Endothelial cell of umbilical vein (primary cell): ENCODE data around the gene TAF7. TPM values are rescaled to one million over a fixed set of nuclear protein-coding genes. Genes with fewer than 3 reads are reported as not detected.

Experiments used
- BruUV-seq: library from RNA; stranded (reverse); fragments of 400-500 nt; replicated peaks from 2 replicates; lab custom pipeline; 2021; lab: Mats Ljungman, UMichigan
- CTCF ChIA-PET: fragments of 300-600, 350-600 bp; sonication (Branson Sonifier 250); formaldehyde crosslinking; loops from one replicate; lab custom pipeline; 2021; ENCODE audit warnings: antibody characterized with exemption, inconsistent platforms; lab: Charles Lee
- POLR2A ChIA-PET: fragments of 300-600, 350-600 bp; sonication (Branson Sonifier 250); formaldehyde crosslinking; loops from one replicate; lab custom pipeline; 2021; ENCODE audit warnings: antibody characterized with exemption, inconsistent platforms; lab: Charles Lee
- DNase-seq: peaks from one replicate; pipeline ENCODE4 v3.0.0-alpha.2; 2011; ENCODE audit warnings: low read depth, low spot score
- FAIRE-seq: peaks from 2 replicates; lab custom pipeline; 2011; peaks lifted over from hg19 to GRCh38; lab: Jason Lieb, UNC
- H2AFZ ChIP-seq: 2 replicates; pipeline ENCODE4 v1.6.0; 2012; ENCODE audit warnings: low read depth, low read length, control low read depth, inconsistent platforms
- H3K27ac ChIP-seq: 2 replicates; pipeline ENCODE4 v1.5.1; 2011; ENCODE audit warnings: low read depth, mild to moderate bottlenecking, control low read depth, low read length, moderate library complexity; ENCODE audit not compliant: insufficient read depth
- H3K27me3 ChIP-seq, 2 experiments: 2 replicates each; pipeline versions ENCODE4 v1.6.0 to v1.6.1; 2011; ENCODE audit warnings: low read length in 2 of 2, mixed read lengths in 1 of 2; ENCODE audit not compliant: control insufficient read depth in 2 of 2, insufficient read depth in 2 of 2
- H3K36me3 ChIP-seq, 2 experiments: 2 replicates in 1 of 2; 3 replicates in 1 of 2; pipeline ENCODE4 v1.5.1; 2011; ENCODE audit warnings: low read length in 2 of 2, mild to moderate bottlenecking in 1 of 2, moderate library complexity in 1 of 2; ENCODE audit not compliant: control insufficient read depth in 2 of 2, insufficient read depth in 2 of 2; ENCODE audit errors: extremely low read depth in 1 of 2
- H3K4me1 ChIP-seq: 3 replicates; pipeline ENCODE4 v1.5.1; 2011; ENCODE audit warnings: mild to moderate bottlenecking, low read length; ENCODE audit not compliant: control insufficient read depth, insufficient read depth; ENCODE audit errors: extremely low read depth
- H3K4me2 ChIP-seq: 2 replicates; pipeline ENCODE4 v1.6.1; 2011; ENCODE audit warnings: low read length, control low read depth, mixed read lengths; ENCODE audit not compliant: insufficient read depth
- H3K4me3 ChIP-seq, 3 experiments: fragments of 200-600 bp in 1 of 3; sonication (generic), shearing (Covaris generic) in 1 of 3; replicated peaks in 1 of 3; 2 replicates each; pipeline ENCODE4 v1.5.1; 2011 to 2016; ENCODE audit warnings: control low read depth in 3 of 3, low read length in 3 of 3, mild to moderate bottlenecking in 2 of 3, inconsistent platforms in 1 of 3, low read depth in 1 of 3, moderate library complexity in 1 of 3; ENCODE audit not compliant: insufficient read depth in 1 of 3
- H3K79me2 ChIP-seq: 2 replicates; pipeline ENCODE4 v1.6.0; 2012; ENCODE audit warnings: low read length, inconsistent platforms; ENCODE audit not compliant: control insufficient read depth, insufficient read depth
- H3K9ac ChIP-seq: replicated peaks from 2 replicates; pipeline ENCODE3; 2011; ENCODE audit warnings: low read length, control low read depth; ENCODE audit not compliant: insufficient read depth; ENCODE audit errors: extremely low read depth
- H3K9me1 ChIP-seq: replicated peaks from 3 replicates; pipeline ENCODE4 v1.6.0; 2011; ENCODE audit warnings: mild to moderate bottlenecking, low read length; ENCODE audit not compliant: control insufficient read depth, insufficient read depth; ENCODE audit errors: extremely low read depth
- H3K9me3 ChIP-seq: replicated peaks from 2 replicates; pipeline ENCODE4 v1.5.1; 2012; ENCODE audit warnings: low read length, inconsistent platforms; ENCODE audit not compliant: control insufficient read depth, insufficient read depth
- H4K20me1 ChIP-seq: replicated peaks from 2 replicates; pipeline ENCODE3; 2011; ENCODE audit warnings: mild to moderate bottlenecking, low read length; ENCODE audit not compliant: control insufficient read depth, insufficient read depth; ENCODE audit errors: extremely low read depth
- EZH2 ChIP-seq: IDR thresholded peaks from 2 replicates; pipeline ENCODE4 v1.6.1; 2012; ENCODE audit warnings: borderline replicate concordance, low read depth, mild to moderate bottlenecking, moderate library complexity, low read length, inconsistent platforms; ENCODE audit not compliant: severe bottlenecking
- FOS ChIP-seq: IDR thresholded peaks from 2 replicates; pipeline ENCODE4 v1.6.1; 2011; ENCODE audit warnings: mild to moderate bottlenecking, low read length, moderate library complexity, borderline replicate concordance; ENCODE audit not compliant: insufficient read depth
- GATA2 ChIP-seq: IDR thresholded peaks from 2 replicates; pipeline ENCODE4 v1.7.0; 2011; ENCODE audit warnings: low read depth, mild to moderate bottlenecking, moderate library complexity, mixed read lengths, low read length; ENCODE audit not compliant: insufficient read length, insufficient read depth
- JUN ChIP-seq: IDR thresholded peaks from 2 replicates; pipeline ENCODE4 v1.6.1; 2011; ENCODE audit warnings: borderline replicate concordance, low read depth; ENCODE audit not compliant: insufficient read length, insufficient read depth
- MYC ChIP-seq: IDR thresholded peaks from one replicate; pipeline ENCODE4 v1.6.1; 2011; ENCODE audit warnings: mild to moderate bottlenecking, low read depth, low read length
- POLR2A ChIP-seq: IDR thresholded peaks from 2 replicates; pipeline ENCODE4 v1.6.1; 2012; ENCODE audit warnings: low read depth, mild to moderate bottlenecking, control low read depth, low read length
- POLR2AphosphoS5 ChIP-seq: IDR thresholded peaks from 2 replicates; pipeline ENCODE4 v1.6.1; 2012; ENCODE audit warnings: low read depth, mild to moderate bottlenecking, control low read depth, low read length, moderate library complexity; ENCODE audit not compliant: insufficient read depth
- dilution Hi-C: fragments of 300-500 bp; cut with MboI; formaldehyde crosslinking; loops from one replicate; pipeline ENCODE4 v1.15.0; 2019; ENCODE audit warnings: low sequenced_read_pairs; ENCODE audit not compliant: extremely low pct_ligation_motif_present
- intact Hi-C: fragments of 100-400 bp; cut with micrococcal nuclease; formaldehyde crosslinking; loops from one replicate; pipeline ENCODE4 v1.10.0; 2022
- polyA plus RNA-seq, 4 experiments: library from polyadenylated mRNA; depleted of rRNA in 3 of 4; stranded (reverse) in 3 of 4; unstranded in 1 of 4; fragments of >200 nt; gene quantifications; 2 replicates each; pipeline versions ENCODE4 v1.2.1 to v1.2.3, GENCODE V29; 2011 to 2012; ENCODE audit warnings: missing spikeins in 1 of 4
- total RNA-seq: library from RNA; stranded (reverse); gene quantifications from 2 replicates; pipeline ENCODE4 v1.2.3, GENCODE V29; 2021
- TF ChIP-seq, protein P1 (sequence below): IDR thresholded peaks from 2 replicates; pipeline ENCODE4 v1.6.1; 2011; ENCODE audit not compliant: insufficient read depth, insufficient read length
- TF ChIP-seq, protein P2 (sequence below), 2 donors: IDR thresholded peaks; 1 replicate in 1 of 2; 2 replicates in 1 of 2; pipeline ENCODE4 v1.5.1; 2011; ENCODE audit warnings: low read length in 2 of 2, mild to moderate bottlenecking in 2 of 2, moderate library complexity in 2 of 2, control low read depth in 1 of 2, inconsistent platforms in 1 of 2, low read depth in 1 of 2; ENCODE audit not compliant: insufficient read depth in 1 of 2; ENCODE audit errors: extremely low read depth in 1 of 2

The TAF7 gene
- total and polyA plus RNA-seq, 2 donors (not counting 3 experiments of a cell fraction or from before 2014, with no cell fraction given): 21.8 to 62.0 TPM

DNA sequence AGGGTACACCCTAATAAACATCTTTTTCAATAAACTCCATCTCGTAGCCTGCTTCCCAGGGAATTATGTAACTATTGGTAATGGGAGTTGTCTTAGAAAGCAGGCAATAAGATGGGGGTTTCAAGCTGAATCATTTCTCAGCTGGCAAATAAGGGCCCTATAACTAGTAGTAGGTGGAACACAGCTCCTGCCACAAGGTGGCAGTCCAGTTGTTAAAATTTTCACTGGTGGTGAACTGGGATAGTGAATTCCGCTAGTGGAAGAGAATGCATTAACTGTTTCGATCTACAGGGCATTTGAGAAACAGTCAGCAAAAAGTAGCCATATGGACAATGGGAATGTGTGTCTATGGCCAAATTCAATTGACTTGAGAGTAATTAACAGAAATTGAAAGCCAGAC, 47.7 kb downstream of the TAF7 start:
- Histone ChIP-seq H3K4me3 (no peak overlapping the region), H3K4me2 (no peak overlapping the region), H3K27me3 (no peaks in the 10 kb centered on the region), H3K9ac (no peak overlapping the region), H3K27ac (no peak overlapping the region), H4K20me1 (no peaks in the 10 kb centered on the region), H3K79me2 (no peaks in the 10 kb centered on the region), H3K9me1 (no peaks in the 10 kb centered on the region), H3K9me3 (no peaks in the 10 kb centered on the region), H3K4me1 (no peaks in the 10 kb centered on the region), H3K36me3 (no peaks in the 10 kb centered on the region), H2AFZ (no peak overlapping the region)
- intact Hi-C loops: no loop called here
- FAIRE-seq: no peak
- TF ChIP-seq POLR2A (no peak), JUN (no peak), EZH2 (no peak), MYC (no peak), GATA2 (no peak), FOS (no peak), POLR2AphosphoS5 (no peak)
- TF ChIP-seq, protein P1, sequence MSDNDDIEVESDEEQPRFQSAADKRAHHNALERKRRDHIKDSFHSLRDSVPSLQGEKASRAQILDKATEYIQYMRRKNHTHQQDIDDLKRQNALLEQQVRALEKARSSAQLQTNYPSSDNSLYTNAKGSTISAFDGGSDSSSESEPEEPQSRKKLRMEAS: no peak
- TF ChIP-seq, protein P2, sequence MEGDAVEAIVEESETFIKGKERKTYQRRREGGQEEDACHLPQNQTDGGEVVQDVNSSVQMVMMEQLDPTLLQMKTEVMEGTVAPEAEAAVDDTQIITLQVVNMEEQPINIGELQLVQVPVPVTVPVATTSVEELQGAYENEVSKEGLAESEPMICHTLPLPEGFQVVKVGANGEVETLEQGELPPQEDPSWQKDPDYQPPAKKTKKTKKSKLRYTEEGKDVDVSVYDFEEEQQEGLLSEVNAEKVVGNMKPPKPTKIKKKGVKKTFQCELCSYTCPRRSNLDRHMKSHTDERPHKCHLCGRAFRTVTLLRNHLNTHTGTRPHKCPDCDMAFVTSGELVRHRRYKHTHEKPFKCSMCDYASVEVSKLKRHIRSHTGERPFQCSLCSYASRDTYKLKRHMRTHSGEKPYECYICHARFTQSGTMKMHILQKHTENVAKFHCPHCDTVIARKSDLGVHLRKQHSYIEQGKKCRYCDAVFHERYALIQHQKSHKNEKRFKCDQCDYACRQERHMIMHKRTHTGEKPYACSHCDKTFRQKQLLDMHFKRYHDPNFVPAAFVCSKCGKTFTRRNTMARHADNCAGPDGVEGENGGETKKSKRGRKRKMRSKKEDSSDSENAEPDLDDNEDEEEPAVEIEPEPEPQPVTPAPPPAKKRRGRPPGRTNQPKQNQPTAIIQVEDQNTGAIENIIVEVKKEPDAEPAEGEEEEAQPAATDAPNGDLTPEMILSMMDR (IDR thresholded peaks at IDR 0.05; ENCODE audit: extremely low read depth in 1 of 2, insufficient read depth in 1 of 2, low read depth in 1 of 2, low read length in 2 of 2): no peak
- dilution Hi-C loops: no loop called here
- no TSS peak for BruUV-seq
- DNase-seq: no peak
- CTCF ChIA-PET: no interaction called here
- POLR2A ChIA-PET: no interaction called here
